Body of pancreas (tissue), 4 donors: ENCODE results near the gene LDB2.

Experiments used
- POLR2A ChIP-seq, 3 donors: fragments of 450-650 bp; IDR thresholded peaks; one replicate each; pipeline ENCODE4 v1.6.1; 2016; ENCODE audit warnings: antibody characterized with exemption in 3 of 3, mild to moderate bottlenecking in 2 of 3
- TF ChIP-seq, protein P1 (sequence below), 7 experiments: fragments of 450-650 bp in 4 of 7; fragments of 200-600 bp in 3 of 7; sonication (generic) in 3 of 7; IDR thresholded peaks; one replicate each; pipeline ENCODE4 v1.5.1; 2016 to 2019; ENCODE audit warnings: antibody characterized with exemption in 7 of 7

DNA sequence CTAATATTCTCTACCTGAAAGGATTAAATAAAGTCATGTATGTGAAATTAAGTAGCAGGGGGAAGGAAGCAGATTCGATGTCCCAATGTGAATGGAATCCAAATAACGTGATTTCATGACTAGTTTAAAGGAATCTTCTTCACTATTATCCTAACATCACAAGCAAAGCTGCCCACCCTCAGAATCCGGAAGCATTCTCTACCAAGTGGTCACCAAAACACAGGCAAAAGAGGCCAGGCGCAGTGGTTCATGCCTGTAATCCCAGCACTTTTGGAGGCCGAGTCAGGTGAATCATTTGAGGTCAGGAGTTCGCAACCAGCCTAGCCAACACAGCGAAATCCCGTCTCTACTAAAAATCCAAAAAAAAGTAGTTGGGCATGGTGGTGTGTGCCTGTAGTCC, 212.9 kb downstream of the LDB2 start:
- no peak for TF ChIP-seq POLR2A (IDR thresholded peaks at IDR 0.05)
- TF ChIP-seq, protein P1, sequence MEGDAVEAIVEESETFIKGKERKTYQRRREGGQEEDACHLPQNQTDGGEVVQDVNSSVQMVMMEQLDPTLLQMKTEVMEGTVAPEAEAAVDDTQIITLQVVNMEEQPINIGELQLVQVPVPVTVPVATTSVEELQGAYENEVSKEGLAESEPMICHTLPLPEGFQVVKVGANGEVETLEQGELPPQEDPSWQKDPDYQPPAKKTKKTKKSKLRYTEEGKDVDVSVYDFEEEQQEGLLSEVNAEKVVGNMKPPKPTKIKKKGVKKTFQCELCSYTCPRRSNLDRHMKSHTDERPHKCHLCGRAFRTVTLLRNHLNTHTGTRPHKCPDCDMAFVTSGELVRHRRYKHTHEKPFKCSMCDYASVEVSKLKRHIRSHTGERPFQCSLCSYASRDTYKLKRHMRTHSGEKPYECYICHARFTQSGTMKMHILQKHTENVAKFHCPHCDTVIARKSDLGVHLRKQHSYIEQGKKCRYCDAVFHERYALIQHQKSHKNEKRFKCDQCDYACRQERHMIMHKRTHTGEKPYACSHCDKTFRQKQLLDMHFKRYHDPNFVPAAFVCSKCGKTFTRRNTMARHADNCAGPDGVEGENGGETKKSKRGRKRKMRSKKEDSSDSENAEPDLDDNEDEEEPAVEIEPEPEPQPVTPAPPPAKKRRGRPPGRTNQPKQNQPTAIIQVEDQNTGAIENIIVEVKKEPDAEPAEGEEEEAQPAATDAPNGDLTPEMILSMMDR (IDR thresholded peaks at IDR 0.05), result no peak
